SKM-1 treated with dmso at 0.1 percent for 144 hours (cell line): ENCODE data around the gene DENND5B.

Experiments
- DNase-seq: peaks from one replicate; lab custom pipeline; 2025; ENCODE audit not compliant: unreplicated experiment; lab: John Stamatoyannopoulos, UW

Gene DENND5B

DNA sequence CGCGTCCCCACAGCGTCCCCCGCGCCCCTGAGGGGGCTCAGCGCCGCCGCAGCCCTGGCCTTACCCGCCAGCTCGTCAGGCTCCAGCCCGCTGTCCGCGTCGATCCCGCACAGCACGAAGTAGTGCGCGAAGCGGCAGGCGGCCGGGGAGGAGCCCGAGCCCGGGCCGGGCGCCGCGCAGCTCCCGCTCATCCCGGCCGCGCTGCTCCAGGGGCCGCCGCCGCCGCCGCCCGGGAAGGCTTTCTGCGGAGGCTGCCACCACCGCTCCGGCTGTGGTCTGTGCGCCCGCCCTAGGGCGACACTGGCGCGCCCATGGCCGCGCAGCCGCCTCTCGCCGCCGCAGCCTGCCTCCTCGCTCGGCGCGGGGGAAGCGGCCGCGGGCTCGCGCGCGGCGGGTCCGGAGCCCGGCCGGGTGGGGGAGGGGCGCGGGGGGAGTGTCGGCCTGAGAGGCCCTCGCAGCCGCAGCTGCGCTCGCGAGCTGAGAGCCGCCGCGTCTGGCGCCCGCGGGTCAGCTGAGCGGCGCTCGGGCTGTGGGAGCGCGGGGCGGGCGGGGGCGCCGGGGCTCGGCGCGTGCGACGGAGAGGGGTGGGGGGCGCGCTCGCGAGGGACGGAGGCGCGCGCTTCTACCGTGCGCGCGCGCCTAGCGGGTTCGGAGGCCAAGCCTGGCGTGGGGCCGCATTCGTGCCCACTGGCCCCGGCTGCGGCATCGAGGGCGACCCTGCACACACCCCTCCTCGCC is at the start of gene DENND5B:
Gene DENND5B (minus strand): TSS at position 495 of the 738 bp plus-strand sequence. CDS start 304 bp downstream, at position 191.
- no peak for DNase-seq

DNA sequence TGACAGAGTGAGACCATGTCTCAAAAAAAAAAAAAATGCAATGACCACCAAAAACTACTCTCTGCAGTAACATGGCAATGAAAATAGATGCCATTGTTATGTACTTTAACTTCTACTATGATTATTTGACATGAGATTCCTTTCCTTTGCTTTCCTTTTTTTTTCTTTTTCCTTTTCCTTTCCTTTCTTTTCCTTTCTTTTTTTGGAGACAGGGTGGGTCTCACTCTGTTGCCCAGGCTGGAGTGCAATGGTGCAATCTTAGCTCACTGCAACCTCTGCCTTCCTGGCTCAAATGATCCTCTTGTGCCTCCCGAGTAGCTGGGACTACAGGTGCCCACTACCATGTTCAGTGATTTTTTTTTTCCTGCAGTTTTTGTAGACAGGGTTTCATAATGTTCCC is 43.7 kb upstream of the DENND5B start:
- no peak for DNase-seq

GRCh38 chr12:31633464-31633863 is 42.5 kb upstream of the DENND5B start:
- DNase-seq = no peak

GRCh38 chr12:31631809-31632208 is 40.9 kb upstream of the DENND5B start:
- no peak for DNase-seq

DNA sequence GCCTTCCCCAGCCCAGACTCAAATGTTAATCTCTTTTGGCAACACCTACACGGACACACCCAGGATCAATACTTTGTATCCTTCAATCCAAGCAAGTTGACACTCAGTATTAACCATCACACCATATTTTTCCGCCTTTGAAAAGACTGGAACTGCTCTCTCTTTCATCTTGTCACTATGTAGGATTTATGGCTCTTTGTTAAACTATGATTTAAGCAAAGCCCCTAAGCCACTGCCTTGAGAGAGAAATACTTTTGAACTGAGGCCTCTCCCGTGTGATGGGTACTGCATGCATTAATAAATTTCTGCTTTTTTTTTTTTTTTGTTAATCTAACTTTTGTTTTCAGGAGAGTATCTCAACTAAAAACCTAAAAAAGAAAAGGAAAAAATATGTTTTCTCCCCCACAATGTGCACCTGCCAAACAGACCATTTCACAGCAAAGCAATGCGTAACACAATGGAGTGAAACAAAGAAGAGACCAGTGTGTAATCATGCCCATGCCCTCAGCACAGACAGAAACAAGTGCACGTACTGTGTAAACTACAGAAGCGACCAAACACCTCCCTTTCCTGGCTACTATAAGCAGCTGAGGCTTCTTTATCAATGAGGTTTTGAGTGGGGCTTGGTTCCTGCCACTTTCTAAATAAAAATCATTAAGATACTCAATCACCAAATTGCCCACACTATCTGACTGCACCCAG is 40.2 kb upstream of the DENND5B start:
- no peak for DNase-seq

- no peak for DNase-seq
Measured at GRCh38 chr12:31629756-31630732, 39.1 kb upstream of the DENND5B start.

DNA sequence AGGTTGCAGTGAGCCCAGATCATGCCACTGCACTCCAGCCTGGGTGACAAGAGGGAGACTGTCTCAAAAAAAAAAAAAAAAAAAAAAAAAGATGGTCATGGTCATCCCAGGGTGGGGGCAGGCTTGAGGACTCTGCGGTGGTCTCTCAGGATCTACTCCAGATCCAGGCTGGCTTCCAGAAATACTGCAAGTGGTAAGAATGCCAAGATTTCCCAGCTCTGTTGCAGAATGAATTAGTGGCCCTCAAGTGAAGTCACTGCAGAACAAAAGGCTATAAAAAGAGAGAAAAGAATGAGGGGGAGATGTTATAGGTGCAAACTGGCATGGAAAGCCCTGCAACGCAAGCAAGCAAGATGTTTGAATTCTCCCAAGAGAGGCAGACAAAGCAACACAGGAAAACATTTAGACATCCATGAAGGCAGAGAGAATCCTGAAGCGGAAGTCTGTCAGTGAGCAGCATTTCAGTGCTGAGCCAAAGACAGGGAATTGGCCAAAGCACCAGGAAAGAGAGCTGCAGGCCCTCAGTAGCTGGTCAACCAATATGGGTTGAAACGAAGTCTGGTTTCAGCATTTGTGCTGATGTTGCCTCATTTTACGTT is 36.6 kb upstream of the DENND5B start:
- no peak for DNase-seq

DNA sequence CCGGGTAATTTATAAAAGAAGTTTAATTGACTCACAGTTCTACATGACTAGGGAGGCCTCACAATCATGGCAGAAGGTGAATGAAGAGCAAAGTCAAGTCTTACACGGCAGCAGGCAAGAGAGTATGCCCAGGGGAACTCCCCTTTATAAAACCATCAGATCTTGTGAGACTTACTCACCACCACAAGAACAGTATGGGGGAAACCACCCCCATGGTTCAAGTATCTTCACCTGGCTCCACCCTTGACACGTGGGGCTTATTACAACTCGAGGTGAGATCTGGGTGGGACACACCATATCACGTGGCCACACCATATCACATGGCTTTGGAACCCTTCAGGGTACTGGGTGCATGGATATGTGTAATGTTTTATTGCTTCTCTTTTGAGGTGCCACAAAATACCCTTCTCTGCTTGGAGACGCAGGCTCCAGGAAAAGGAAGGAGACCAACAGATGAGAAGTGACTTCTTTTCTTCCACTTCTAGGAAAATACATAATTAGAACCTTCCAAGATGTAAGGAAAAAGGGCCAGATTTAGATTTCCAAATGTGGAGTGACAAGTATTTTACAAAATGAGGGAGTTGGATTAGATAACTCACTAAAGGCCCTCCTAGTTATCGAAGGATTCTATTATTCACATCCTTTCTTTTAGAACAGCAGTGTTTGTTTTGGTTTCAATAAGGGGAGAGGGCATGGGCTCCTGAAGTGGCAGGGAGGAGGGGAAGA is 35.5 kb upstream of the DENND5B start:
- DNase-seq = no peak

DNA sequence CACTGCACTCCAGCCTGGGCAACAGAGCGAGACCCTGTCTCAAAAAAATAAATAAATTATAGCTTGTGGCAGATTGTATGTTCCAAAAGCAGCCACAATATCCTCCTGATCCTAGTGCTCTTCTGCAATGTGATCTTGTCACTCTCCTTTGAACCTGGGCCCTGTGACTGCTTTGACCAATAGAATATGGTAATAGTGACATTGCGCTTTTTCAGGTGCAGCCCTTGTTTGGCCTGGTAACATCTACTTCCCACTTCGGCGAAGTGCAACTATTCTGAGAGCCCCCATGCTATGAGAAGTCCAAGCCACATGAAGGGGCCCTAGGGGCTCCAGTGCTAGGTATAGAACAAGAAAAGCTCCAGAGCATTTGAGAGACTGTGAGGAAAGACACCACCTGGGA is 31.1 kb upstream of the DENND5B start:
- DNase-seq = no peak

- no peak for DNase-seq
Measured at GRCh38 chr12:31620311-31620710, 29.4 kb upstream of the DENND5B start.

- no peak for DNase-seq
Measured at GRCh38 chr12:31618228-31619025, 27.5 kb upstream of the DENND5B start.

DNA sequence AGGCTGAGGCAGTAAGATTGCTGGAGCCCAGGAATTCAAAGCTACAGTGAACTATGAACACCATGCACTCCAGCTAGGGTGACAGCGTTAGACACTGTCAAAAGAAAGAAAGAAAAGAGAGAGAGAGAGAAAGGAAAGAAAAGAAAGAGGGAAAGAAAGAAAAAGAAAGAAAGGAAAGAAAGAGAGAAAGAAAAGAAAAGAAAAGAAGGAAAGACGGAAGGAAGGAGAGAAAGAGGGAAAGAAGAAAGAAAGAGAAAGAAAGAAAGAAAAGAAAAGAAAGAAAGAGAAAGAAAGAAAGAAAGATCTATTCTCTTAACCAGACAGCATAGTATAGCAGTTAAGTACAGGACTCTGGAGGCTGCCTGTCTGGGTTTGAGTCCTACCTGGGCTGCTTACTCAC is 21.9 kb upstream of the DENND5B start:
- DNase-seq = no peak

DNA sequence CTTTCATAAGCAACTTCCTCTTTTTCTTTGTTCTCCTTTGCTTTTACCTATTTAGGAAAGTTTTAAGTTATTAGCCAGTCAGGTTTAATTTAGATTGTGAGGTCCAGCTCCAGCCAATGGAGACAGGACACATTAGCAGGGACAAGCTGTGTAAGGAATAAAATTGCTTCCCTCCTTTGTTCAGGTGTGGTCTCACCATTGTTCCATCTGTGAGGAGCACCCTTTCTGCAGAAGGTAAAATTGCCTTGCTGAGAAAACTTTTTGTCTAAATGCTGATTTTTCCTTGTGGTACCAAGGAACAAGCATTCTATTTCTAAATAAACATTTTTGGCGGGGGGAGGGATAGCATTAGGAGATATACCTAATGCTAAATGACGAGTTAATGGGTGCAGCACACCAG is 17.4 kb upstream of the DENND5B start:
- peak; percentile 9 for DNase-seq

- no peak for DNase-seq
Measured at GRCh38 chr12:31605531-31605930, 14.6 kb upstream of the DENND5B start.

- DNase-seq = no peak
Measured at GRCh38 chr12:31603546-31604009, 12.6 kb upstream of the DENND5B start.

- DNase-seq = no peak
Measured at GRCh38 chr12:31600750-31601149, 9.8 kb upstream of the DENND5B start.

DNA sequence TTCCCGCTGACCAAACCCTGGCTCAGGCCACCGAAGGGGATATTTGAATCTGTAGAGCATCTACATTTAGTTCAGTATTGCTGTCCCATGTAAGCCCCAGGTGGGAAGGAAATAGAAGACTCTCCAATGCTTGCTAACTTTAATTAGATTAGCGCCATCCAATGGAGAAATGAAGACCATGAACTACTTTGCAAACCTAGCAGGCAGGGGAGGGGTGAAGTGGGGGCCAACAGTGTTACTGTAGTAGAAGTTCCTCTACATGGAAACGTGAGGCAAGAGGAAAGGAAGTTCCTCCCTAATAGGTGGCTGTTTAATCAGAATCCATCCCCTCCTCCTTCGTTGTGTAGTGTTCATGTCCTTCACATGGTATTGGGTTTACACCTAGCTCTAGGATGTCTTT is 9.3 kb upstream of the DENND5B start:
- DNase-seq = no peak

- DNase-seq = peak; percentile 61
Measured at GRCh38 chr12:31599053-31599452, 8.1 kb upstream of the DENND5B start.

GRCh38 chr12:31597066-31597465 is 6.1 kb upstream of the DENND5B start:
- DNase-seq = no peak
